ENCODE measurements around the gene SFXN5.
"Not testable (repeated sequence)": the region's sequence is repeated elsewhere in the genome, so short reads cannot be mapped to it uniquely, and the experiment has no call there.

The SFXN5 gene

GRCh38 chr2:72923833-72924352, 147.6 kb downstream of the SFXN5 start:
- DNase-seq (ENCODE audit: low read depth in 2 of 2), result no peak

DNA sequence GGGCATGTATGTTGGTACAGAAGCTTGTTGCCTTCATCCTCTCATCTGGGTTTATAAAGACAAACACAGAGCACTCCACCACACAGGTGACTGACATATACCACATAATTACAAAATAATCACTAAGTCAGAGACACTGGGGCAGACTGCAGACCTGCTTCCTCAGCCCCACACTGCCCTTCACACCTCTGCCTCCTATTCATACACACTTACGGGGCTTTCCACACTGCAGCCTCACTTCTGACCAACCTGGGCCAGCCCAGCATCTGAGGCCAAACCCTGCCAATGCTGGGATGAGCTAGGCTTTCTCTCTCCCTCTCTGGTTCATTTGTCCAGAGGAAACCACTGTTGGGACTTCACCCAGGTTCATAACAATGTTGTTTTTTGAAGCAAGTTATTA, 149.7 kb downstream of the SFXN5 start:
- no peak for DNase-seq (ENCODE audit: low read depth in 2 of 2)

- no peak for DNase-seq (ENCODE audit: low read depth in 2 of 2)
Observed at GRCh38 chr2:72921088-72921851, 150.2 kb downstream of the SFXN5 start.

DNA sequence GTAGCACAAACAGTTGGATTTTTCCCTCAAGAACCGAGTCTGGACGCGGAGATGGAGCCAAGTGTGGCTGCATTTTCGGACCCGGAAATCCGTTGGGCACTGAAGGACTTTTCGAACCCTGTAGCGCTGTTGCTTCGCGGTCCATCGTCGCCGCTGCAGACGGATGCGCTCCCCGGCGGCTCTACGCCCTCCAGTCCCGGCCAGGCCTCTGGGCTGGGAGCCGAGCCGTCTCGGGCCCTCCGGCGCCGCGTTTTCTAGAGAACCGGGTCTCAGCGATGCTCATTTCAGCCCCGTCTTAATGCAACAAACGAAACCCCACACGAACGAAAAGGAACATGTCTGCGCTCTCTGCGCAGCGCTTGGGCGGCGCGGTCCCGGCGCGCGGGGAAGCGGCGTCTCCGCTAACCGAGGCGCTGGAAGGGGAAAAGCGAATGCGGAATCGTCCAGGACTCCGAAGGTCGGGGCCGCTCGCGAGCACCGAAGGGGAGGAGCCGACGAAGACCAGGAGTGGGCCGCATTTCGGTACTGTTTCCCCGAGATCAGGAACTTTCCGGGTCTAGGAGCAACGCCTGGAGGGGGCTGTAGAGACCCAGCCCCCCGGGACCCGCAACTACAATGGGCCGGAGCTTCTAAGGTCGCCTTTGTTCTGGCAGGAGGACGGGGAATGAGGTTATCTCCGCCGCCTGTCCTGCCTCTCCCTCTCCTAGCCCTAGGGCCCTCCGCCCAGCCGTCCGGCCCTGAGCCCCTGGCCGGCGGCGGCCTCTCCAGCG, 151.0 kb downstream of the SFXN5 start:
- no peak for DNase-seq (ENCODE audit: low read depth in 2 of 2)

GRCh38 chr2:72919414-72920317, 151.8 kb downstream of the SFXN5 start:
- DNase-seq (ENCODE audit: low read depth in 2 of 2), result no peak

- no peak for DNase-seq (ENCODE audit: low read depth in 2 of 2)
Observed at GRCh38 chr2:72917877-72918553, 153.5 kb downstream of the SFXN5 start.

DNA sequence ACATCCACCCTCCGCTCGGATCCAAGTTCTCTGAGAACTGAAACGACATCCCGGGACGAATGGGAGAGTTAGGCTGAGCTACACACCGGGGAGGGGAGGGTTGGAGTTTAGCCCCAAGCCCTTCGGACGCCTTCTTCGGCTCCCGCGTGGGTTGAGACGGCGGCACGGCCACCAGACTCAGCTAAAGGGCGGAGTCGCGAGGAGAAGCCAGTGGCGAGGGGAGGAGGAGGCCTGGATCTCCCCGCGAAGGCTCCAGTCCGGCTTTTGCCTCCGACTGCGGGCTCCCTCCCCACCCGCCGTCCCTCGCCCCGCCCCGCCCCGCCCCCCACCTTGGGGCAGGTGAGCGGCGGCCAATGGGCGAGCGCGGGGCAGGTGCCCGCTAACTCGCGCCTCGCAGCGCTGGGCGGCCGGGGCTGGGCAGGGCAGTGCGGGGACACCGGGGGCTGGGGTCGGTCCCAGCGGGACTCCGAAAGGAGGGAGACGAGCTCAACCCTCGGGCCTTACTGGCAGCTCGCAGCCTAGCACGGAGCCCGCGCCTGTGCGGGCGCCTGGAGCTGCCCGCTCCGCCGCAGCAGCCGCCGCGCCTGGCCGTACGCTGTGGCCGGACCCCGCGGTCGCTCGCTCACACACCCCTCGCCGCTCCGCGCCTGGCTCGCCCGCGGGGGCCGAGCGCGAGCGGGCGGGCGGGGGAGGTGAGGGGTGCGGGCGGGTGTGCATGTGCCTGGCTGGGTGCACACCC, 154.2 kb downstream of the SFXN5 start, which contains the start of gene EMX1:
Gene EMX1 (plus strand): TSS at position 382 of the 739 bp plus-strand sequence. CDS start 334 bp downstream, at position 716.
- DNase-seq (ENCODE audit: low read depth in 2 of 2), result no peak

DNA sequence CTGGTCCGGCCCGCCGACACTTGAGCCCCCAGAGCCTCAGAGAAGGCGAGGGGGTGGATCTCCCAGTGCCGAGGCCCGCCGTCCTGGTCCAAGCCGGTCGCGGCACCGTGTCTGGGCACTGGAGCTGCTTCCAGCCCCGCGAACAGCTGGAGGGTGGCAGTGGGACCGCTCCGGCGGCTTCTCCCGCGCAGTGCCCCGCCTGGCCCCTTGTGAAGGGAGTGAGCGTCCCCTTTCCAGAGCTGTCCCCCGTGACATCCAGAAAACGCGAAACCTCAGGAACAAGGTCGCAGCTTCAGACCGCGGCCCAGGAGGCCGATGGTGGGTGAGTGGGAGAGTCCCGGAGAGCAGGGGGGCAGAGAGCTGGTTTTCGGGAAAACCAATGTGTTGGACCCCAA, 154.8 kb downstream of the SFXN5 start:
- DNase-seq (ENCODE audit: low read depth in 2 of 2), result no peak

DNA sequence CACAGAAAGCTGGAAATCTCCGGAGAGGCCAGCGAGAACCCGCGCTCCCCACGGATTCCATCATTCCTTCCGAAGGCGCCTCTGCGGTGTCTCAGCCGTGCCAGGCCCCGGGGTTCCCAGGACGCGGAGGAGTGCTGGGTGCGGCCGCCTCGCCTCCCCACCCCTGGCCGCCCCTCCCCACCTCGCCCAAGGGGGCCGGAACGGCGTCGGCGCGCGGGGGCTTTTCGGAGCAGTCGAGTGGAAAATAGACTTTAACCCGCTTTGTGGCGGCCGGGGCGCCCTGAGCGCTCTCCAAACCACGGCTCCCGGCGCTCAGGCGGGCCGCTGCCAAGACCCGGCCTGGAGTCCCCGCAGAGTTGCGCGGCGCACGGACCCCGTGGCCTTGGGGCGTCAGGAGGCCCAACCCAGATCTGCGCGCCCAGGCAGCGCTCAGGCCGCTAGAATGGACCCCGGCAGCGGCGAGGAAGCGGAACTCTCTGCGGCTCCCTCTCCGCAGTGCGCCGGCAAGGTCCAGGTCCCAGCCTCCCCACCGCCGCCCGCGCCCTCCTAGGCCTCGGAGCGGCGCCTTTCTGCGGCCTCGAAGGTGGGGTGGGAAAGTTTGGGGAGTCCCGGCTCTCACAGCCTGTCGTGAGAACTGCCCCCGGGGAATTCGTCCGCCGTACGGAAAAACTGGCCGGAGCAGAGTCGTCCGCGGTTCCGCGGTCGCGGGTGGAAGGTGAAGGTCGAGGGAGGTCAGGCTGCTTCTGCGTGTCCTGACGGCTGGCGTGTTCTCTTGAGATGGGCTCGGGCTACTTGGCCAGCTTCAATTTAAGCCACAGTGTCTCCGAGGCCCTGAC, 155.4 kb downstream of the SFXN5 start:
- DNase-seq (ENCODE audit: low read depth in 2 of 2), result no peak

DNA sequence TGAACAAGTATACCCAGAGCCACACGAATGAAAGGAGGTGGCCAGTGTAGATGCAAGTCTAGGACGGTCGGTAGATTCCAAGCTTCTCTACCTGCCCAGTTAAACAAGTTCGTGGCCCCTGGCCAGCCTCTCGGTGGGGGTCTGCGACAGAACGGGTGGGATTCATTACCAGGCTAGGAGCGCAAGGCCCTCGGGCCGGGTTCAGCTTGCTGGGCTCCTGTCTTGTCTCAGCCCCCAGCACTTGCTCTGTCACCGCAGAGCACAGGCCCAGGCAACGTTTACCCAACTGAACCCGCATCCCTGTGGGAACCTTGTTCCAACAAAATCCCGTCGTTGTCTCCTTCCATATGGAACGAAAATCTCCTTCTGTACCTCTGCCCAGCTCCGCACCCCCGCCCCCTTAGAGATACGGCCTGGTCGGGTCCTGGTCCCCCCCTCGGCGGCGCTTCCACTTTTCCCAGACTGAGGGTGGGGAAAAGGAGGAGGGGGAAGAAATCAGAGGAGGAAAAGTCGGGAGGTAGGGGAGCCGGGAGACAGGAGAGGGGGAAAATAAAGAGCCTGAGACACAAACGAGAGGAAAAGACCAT, 156.1 kb downstream of the SFXN5 start:
- no peak for DNase-seq (ENCODE audit: low read depth in 2 of 2)

- DNase-seq (ENCODE audit: low read depth in 2 of 2), result no peak
Observed at GRCh38 chr2:72914589-72915319, 156.8 kb downstream of the SFXN5 start.

DNA sequence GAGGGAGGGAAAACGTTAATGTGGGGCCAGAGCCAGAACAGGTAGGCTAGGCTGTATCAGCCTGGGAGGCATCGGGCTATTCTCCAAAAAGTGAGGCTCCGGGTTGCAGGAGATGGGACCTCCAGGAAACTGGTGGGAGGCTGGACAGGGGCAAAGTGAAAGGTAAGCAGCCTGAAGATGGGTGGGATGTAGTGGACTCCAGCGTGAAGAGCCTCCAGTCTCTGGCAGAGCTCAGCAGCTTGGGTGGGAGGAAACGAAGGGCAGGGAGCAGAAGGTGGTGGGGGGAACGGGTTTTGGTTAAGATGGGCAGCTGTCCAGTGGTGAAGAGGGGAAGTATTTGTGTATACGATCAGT, 157.3 kb downstream of the SFXN5 start:
- DNase-seq (ENCODE audit: low read depth in 2 of 2), result no peak

DNA sequence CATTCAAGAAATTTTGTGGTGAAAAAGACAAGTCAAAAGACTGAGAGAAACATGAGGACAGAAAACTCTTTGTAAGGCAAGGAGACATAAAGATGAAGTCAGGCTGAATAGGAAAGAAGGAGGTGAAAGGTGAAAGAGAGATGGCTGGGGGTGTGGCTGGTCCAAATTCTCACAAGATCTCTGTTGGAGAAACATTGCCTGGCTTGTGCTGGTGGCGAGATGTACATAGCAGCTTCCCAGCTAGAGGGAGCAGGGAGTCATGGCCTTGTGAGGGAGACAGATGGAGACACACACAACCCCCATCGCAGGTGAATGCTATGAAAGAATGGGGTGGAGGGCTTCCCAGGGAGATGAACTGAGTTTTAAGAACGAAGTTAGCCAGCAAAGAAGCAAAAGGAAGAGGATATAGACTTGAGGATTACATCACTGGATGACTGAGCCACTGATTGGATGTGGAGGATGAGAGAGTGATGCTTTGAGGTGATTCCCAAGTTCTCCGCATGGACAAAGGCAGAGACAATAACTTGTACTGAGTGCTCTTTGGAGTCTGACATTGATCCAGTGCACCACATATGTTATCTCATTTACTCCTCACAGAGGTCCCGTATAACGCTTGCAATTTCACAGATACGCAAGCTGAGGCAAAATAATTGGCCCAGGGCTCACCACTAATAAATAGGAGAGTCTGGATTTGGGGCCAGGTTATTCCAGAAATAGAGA, 157.9 kb downstream of the SFXN5 start:
- no peak for DNase-seq (ENCODE audit: low read depth in 2 of 2)

DNA sequence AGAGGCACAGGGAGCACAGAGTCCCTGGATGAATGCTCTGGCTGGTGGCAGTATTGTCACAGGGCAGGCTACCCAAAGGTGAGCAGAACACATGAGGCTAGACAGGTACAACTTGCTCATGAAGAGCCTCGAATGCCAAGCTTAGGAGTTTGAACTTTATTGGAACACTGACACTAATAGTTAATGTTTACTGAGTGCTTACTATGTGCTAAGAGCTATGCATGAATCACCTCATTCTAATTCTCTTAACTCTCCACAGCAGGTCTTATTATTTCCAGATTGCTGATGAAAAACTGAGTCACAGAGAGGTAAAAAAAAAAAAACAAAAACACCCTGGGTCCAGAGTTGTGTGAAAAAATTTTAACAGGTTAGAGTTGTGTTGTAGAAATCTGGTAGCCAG, 160.3 kb downstream of the SFXN5 start:
- DNase-seq (ENCODE audit: low read depth in 2 of 2), result no peak

- no peak for DNase-seq (ENCODE audit: low read depth in 2 of 2)
Observed at GRCh38 chr2:72908741-72909140, 162.8 kb downstream of the SFXN5 start.

DNA sequence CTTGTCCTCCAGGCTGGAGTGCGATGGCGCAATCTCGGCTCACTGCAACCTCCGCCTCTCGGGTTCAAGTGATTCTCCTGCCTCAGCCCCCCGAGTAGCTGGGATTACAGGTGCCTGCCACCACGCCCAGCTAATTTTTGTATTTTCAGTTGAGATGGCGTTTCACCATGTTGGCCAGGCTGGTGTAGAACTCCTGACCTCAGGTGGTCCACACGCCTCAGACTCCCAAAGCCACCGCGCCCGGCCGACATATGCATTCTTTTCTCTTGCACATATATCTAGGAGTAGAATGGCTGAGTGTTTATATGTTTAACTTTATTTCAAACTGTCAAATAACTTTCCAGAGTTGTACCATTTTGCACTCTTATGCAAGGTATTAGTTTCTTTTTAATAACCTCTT, 164.1 kb downstream of the SFXN5 start:
- not testable (repeated sequence) for DNase-seq (ENCODE audit: low read depth in 2 of 2)

DNA sequence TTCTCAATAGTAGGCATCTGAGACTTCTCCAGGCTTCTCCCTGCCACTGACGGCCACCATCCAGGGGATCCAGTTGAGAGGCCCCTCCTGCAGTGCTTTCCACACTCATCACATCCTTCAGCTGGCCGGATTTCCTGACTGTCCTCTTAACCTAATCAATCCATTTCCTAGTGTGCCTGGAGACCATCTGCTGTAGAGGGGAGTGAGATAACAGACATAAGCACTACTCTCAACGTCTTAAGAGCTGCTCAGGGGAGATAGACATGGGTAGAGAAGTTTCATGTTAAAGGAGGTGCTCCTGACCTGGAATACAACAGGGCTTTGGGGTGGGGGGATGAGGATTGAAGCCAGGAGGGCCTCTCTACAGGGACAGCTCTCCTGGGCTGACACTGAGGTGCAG, 170.1 kb downstream of the SFXN5 start:
- DNase-seq (ENCODE audit: low read depth in 2 of 2), result no peak

Measured in fibroblast of skin of left quadriceps (primary cell).